NCI-H526 (cell line): ENCODE results near the gene FHIT.

Source experiments
- DNase-seq, 2 experiments: peaks; one replicate each; lab custom pipeline; 2025; lab: John Stamatoyannopoulos, UW

FHIT gene

DNA sequence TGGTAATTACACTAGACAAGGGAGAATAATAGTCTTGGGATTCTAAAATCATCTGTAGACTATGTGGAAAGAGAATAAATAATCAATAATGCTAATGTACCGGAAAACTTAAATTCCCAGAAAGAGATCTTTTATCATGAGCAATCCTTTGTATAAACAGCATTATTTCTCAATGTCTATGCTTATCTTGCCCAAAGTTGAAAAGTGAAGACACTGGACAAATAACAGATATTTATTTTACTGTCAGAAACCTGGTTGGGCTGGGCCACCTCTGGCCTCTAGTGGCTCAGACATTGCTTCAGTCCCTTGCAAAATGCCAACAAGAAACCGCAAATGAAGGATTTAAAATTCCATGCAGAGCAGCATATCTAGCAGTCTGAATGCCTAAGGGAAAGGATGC, 409.9 kb downstream of the FHIT start:
- DNase-seq: no peak

DNA sequence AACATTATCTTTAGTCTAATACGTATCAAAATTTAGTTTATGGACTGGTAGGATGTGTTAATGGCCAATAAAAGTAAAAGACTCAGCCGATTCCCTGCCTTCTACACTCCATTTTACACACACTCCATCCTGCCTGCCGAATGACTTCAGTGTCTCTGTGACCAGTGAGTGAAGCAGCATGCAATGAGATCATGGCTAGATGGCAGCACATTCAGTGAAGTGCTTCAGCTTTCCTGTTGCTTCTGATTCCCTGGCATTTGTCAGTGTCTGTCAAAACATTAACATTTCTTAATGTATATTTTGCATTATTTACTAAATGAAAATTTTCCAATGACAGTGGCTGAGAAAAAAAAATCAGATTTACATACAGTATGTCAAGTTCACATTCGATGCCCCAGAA, 412.0 kb downstream of the FHIT start:
- peak; percentile 6 to 51 for DNase-seq

DNA sequence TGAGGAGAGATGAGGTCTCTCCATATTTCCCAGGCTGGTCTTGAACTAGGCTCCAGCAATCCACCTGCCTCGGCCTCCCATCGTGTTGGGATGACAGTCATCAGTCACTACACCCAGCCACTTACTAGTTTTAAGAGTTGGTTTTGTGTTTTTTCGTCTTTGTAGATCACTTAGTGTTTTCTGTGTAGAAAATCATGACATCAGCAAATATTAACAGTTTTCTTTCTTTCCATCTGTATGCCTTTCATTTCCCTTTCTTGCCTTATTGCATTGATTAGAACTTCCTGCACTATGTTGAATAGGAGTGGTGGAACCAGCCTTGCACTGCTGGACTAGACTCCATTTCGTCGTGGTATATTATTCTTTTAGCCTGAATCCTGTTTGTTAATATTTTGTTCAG, 415.5 kb downstream of the FHIT start:
- DNase-seq: no peak

DNA sequence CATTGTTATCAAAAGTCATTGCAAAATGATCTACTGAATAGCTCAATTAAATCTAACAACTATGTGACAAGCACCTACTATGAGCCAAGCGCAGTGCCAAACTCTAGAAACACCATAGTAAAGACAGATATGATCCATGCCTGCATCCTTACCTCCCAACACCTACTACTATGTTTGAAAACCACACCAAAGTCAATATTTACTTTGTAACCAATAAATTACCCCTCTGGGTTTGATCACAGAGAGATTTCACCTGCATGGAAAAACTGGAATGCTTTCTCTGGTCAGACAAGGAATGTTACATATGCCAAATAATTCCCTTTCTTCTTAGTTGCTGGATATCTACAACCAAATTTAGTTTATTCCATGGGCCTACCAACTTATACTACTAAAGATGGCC, 422.2 kb downstream of the FHIT start:
- DNase-seq: peak; percentile 4 to 51

DNA sequence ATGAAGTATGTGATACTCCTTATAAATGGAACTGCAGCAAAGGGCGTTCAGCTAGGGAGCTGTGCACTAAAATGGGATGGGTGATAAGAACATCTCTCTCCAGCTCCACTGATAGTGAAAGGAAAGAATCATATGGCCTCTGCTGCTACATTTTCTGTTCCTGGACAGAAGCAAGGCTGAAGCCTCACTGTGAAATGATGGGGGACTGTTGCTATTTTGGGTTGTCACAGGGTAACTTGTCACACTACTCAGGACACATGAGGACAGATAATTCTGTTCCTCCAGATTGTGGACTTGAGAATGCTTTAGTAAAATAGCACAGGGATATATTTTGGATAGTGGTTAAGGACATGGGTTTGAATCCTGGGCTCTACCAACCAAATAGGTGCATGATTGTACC, 423.6 kb downstream of the FHIT start:
- DNase-seq: no peak

DNA sequence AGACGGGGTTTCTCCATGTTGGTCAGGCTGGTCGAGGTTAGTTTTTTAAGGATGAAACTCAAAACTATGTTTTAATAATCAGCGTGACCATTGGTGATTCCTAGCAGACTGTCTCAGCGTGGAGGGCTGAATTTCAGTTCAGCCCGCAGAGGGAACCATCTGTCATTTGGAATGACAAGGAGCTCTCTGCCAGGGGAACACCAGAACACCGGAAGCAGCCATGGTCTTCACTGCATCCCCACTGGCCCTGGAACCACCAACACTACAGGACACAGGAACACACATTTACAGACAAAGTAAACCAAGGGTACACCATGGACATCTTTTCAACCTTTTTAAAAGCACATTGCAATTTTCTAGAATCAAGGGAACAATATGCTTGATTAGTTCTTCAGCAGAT, 424.7 kb downstream of the FHIT start:
- no peak for DNase-seq

DNA sequence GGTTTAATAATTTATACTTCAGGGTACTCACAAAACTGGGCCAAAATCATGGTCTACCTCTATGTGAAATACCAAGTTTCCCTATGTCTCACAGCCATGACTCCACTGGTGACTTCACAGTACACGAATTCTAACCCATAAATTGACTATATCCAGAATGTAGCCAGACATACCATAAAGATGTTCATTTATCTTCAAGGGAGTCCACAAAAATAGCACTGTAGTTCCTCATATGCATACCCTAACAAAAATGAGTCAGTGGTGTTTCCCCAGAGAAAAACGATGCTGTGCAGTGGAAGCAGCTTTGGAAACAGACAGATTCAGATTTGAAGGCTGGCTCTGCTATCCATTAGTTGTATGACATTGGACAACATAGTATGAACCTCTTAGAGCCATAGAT, 438.8 kb downstream of the FHIT start:
- no peak for DNase-seq

DNA sequence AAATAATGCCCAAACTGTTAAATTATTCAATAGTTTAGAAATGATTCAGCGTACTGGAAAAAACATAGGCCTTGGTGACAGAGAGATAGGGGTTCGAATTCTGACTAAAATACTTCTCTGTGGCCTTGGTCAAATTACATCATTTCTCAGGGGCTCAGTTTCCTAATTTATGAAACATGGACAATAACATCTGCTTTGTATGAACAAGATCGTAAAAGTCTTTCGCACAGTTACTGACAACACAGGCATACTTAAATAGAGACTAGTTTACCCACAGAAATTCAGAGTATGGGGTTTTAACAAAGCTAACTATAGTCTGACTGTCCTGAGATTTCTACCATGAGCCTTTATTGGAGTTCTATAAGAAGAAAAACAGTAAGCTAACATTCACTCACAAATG, 440.4 kb downstream of the FHIT start:
- no peak for DNase-seq

DNA sequence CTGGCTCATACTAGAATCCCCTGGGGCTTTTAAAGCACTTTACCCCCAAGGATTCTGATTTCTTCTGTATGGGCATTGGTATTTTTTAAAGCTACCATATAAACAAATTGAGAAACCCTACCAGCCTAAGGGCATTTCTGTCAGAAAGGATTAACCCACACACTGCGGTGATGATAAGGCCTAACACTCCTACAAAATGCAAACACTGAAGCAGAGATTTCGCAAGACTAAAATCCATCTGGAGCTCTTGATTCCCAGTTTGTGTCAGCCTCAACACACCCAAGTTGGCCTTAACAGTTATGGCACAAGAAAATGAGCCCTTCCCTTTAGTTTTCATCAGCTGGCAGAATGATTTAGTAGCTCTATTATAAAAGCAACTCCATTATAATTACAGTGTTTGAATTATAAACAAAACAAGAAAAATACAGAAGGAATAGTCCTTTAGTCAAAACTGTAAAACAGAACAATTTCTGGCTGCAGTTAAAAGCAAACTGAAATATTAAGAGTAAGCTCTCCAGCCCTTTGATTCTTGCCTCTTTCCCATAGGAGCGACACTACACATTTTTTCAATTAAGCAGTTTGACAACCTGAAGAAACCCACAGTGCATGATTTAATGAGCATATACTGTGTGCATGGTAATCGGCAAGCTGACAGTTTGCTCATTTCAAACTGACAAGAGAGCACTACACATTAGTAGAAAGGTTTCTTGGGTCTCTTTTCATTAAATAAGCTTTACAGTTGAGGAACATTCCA, 441.2 kb downstream of the FHIT start:
- DNase-seq: no peak

DNA sequence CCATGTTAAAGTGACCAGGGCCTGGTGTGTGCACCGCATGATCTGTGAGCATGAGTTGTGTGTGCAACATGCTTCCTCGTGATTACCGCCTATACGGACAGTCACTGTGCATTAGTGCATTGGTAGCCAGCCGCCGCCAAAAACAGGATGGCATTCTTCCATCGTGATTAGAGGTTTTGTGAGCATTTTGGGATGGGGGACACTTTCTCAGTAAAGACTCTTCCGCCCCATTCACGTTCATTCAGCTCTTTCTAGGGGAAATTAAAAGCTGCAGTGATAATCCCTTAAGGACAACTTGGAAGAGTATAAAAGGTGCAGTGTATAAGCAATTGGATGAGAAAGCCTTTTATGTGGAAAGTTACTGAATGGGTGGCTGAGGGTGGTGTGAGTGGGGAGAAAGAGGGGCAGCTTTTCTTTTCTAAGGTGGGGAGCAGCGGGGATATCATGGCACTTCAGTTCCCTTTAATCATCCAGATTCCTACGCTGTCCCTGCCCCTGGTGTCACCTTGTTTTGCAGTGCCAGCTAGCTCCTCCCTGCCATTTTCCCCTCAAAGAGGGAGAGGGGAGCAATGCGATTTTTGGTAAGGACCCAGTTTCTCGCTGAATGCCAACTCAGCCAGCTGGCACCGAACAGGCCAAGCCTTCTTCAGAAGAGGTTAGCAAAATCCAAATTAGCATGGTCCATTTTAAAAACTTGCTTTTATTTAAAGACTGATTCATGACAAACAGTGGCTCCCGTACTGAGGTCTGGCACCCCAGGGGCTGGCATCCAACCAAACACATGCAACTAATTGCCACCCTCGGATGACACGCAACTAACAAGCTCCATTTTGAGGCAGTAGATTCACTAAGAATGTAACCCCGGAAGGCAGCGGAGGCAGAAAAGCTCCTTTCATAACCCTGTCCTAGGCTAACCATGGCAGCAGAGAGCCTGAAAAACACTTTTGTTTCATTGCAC, 447.8 kb downstream of the FHIT start:
- DNase-seq: no peak

DNA sequence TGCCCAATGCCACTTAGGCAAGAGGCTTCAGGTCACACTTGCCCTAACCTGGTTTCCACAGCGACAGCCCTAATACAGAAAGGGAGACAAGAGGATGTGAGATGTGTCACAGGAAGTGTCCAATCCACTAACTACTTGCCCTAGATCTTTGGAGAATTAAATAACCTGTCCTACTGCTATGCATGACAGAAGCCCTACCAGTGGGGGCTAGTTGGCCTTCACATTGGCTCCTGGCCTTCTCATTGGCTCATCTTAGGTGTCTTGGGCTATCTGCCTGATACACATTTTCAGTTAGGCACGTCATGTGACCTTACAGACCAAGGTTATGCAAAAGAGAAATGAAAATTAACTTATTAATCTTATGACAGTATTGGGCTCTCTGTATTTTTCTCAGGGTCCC, 449.9 kb downstream of the FHIT start:
- no peak for DNase-seq

DNA sequence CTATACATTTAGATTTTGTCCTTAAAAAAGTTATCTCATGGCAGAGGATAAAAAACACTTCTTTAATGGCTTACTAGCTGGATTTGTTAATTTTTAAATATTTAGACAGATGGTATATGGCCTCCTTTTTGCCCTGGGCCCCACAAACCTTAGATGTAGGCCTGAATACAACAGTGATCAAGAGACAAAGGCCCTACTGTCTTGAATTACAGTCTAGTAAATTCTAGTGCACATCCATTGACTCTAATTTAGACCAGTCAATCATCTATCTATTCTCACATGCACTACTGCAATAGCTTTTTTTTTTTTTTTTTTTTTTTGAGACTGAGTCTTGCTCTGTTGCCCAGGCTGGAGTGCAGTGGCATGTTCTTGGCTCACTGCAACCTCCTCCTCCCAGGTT, 452.8 kb downstream of the FHIT start:
- peak; percentile 1 to 2 for DNase-seq

DNA sequence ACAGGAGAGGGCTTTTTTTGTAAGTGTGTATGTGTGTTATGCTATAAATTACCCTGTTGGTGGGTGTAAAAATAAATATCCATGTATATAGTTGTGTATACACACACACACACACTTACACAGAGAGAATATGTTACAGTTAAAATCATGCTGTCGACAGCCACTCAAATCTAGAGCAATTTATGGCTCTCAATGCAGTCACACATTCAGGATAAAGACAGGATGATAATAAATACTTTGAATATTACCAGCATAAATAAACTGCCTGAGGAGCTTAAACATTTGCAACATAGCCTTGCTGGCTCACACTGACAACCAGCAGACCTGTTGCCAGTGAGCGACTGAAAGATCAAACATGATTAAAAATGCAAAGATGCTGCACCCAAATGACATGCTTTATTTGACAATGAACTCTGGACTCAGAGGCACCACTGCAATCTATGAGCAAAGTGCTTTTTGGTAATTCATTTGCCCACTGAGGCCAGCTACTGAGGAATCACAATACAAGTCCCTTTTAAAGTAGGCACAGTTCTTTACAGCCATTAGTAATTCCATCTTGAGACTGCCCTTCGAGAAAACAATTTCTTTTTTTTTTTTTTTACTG, 458.9 kb downstream of the FHIT start:
- DNase-seq: peak; percentile 77 to 80

DNA sequence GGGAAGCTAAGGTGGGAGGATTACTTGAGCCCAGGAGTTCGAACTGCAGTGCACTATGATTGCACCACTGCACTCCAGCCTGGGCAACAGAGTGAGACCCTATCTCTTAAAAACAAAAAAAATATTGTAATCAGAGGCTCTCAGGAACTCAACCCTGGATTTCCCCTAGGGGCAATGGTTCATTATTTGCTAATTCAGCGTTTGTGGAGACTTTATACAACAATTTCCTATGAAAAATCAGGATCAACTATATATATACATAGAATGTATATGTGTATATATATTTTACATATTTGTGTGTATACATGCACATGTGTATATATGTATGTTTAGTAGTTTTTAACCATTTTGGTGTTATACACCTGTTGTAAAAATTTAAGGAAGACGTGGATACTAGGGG, 463.1 kb downstream of the FHIT start:
- no peak for DNase-seq

DNA sequence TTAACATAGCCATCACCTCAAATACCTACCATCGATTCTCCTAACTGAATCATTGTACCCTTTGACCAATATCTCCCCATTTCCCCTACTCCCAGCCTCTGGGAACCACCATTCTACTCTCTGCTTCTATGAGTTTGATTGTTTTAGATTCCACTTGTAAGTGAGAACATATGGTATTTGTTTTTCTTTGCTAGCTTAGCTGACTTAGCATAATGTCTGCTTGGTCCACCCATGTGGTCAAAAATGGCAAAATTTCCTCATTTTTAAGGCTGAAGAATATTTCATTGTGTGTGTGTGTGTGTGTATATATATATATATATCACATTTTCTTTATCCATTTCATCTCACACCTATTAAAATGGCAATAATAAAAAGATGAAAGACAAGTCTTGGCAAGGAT, 469.3 kb downstream of the FHIT start:
- no peak for DNase-seq

DNA sequence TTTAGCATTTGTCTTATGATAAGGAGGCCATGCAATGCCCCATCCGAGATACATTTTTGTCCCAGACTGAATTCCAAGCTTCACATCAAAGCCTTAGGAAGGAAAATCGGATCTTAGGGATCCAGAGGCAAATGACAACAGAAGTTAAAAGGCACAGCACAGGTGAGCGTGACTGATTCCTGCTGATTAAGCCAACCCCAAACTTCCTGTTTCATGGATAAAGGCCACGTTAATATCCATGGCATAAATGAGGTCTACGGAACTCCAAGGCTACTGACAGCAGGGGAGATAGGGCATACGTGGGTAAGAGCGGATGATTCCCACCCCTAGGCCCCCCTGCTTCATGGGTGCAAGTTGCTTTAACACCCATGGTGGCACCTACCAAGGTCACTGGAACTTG, 471.6 kb downstream of the FHIT start:
- DNase-seq: no peak

DNA sequence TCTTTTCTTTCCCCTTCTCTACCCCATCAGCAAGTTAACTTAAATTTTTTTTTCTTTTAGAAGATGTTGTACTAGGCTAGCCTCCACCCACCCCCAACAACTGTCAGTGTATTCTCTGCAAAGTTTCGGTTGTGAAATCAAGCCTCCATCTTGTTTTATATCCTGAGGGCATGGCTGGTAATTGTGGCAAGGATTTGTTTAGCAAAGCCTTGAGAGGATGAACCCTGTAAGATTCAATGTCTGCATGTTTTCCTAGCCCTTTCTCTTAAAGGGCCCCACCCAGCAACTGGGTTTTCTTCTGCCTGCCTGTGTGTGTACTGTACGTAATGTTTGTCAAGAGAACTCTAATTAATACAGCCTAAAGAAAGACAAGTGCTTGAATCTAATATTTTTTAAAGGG, 475.3 kb downstream of the FHIT start:
- no peak for DNase-seq

DNA sequence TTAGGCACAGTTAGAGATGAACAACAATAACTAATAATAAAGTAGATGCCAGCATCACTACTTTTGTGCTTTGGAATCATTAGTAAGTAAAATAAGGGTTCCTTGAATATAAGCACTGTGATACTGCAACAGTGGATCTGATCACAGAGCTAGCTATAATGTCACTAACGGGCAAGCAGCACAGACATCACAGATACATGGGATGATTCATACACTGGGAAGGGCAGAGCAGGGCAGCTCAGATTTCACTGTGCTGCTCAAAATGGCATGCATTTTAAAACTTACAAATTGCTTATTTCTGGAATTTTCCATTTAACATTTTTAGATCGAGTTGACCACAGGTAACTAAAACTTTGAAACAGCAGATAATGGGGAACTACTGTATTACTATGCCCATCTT, 476.6 kb downstream of the FHIT start:
- no peak for DNase-seq

DNA sequence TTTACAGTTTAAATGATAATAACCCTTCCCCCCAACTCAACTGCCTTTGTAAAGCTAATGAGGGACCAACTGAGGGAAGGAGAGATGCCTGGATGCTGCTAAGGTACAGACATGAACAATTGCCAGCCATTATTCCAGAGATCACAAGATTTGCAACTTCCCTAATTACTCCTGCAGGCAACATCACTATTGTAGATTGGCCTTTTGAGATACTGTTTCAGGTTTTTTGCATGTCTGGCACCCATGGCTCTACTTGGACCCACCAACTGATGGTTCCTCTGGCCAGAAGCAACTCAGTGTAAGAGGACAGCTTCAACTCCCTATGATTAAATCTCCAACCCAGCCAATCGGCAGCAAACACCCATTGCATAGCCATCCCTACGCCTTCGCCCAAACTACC, 478.7 kb downstream of the FHIT start:
- no peak for DNase-seq

DNA sequence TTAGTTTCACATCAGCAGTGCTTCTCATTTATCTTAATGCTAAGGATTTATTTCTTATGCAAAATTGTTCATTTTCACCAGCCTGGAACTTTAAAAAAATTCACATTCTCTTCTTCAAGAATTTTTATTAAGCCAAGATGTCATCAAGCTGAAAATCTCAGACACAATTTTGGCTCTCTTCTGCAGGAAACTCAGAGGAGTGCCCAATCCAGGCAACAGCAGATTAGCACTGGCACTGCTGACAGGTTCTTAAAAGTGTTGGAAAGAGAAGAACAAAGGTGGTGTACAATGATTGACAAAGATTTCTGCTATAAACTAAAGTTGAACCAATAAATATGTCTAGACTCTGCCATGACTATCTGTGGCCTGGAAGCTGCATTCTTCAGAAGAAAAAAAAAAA, 479.5 kb downstream of the FHIT start:
- no peak for DNase-seq

DNA sequence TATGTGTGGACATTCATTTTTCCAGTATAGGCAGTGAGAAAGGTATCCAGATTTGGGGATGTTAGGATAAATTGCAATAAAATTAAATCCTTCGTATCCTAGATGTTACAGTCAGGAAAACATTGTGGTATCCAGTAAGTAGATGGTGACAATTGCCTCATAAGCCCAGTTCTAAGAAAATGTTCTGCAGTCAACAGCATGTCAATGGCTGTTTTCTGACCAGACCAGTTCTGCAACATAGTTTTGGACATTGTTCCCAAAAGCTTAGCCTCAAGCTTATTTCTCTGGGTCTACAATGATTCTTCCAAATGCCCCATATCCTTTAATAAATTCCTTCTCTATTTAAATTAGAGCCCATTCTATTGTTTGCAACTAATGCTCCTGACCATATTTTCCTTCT, 480.7 kb downstream of the FHIT start:
- no peak for DNase-seq

DNA sequence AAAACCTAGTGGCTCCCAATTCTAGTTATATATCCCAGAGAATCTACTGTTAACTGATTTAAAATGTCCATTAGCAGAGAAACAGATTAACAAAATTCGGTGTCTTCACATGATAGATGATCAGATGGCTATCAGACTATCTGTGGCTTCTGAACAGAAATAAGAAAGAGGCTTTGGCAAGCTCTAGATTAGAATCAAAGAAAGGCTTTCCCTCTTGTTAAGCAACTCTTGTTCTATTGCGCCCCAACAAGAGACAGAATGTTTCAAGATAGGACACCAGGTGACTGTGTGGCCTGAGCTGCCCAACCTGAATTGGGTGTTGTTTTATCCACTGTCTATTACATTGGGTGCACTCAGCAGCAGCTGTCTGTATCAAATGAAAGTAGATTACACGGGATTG, 483.7 kb downstream of the FHIT start:
- DNase-seq: no peak

DNA sequence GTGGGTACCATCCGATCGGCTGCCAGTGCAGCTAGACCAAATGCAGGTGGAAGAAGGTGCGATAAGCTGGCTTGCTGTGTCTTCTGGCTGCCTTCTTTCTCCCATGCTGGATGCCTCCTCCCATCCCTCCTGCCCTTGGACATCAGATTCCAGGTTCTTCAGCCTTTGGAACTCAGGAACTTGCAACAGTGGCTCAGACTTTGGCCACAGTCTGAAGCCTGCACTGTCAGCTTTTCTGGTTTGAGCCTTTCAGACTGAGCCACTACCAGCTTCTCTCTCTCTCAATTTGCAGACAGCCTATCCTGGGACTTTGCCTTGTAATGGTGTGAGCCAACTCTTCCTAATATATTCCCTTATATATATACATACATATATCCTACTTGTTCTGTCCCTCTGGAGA, 485.5 kb downstream of the FHIT start:
- no peak for DNase-seq
